Fibroblast of lung (primary cell): ENCODE measurements around the gene ARHGAP42. TPM values are rescaled to one million over a fixed set of nuclear protein-coding genes. Genes with fewer than 3 reads are reported as not detected.
A peak's percentile ranks its signal among the peaks of the same experiment; 100 is the strongest.

Experiments
- DNase-seq, 2 donors: peaks; one replicate each; pipeline versions ENCODE4 v3.0.0 to v3.0.0-alpha.2; 2010; ENCODE audit warnings: low read depth in 2 of 2
- H2AFZ ChIP-seq: 2 replicates; pipeline ENCODE4 v1.5.1; 2012; ENCODE audit warnings: low read length, control low read depth, inconsistent platforms
- H3K27ac ChIP-seq: 2 replicates; pipeline ENCODE4 v1.5.1; 2011; ENCODE audit warnings: low read length, control low read depth; ENCODE audit not compliant: insufficient read depth
- H3K27me3 ChIP-seq: 2 replicates; pipeline ENCODE4 v1.5.1; 2011; ENCODE audit warnings: mild to moderate bottlenecking, low read length; ENCODE audit not compliant: control insufficient read depth, insufficient read depth
- H3K36me3 ChIP-seq: 2 replicates; pipeline ENCODE4 v1.5.1; 2011; ENCODE audit warnings: low read length; ENCODE audit not compliant: control insufficient read depth, insufficient read depth
- H3K4me1 ChIP-seq: 2 replicates; pipeline ENCODE4 v1.5.1; 2011; ENCODE audit warnings: low read length; ENCODE audit not compliant: control insufficient read depth, insufficient read depth; ENCODE audit errors: extremely low read depth
- H3K4me2 ChIP-seq: 2 replicates; pipeline ENCODE4 v1.5.1; 2011; ENCODE audit warnings: low read length, control low read depth; ENCODE audit not compliant: insufficient read depth; ENCODE audit errors: extremely low read depth
- H3K4me3 ChIP-seq, 4 experiments: fragments of 200-600 bp in 1 of 4; sonication (generic) in 1 of 4; replicated peaks in 1 of 4; 2 replicates each; pipeline ENCODE4 v1.5.1; 2011 to 2016; ENCODE audit warnings: low read length in 4 of 4, low read depth in 3 of 4, mild to moderate bottlenecking in 3 of 4, control low read depth in 2 of 4, inconsistent platforms in 1 of 4, mixed read lengths in 1 of 4; ENCODE audit not compliant: insufficient read depth in 1 of 4; ENCODE audit errors: control extremely low read depth in 1 of 4
- H3K79me2 ChIP-seq: 2 replicates; pipeline ENCODE4 v1.5.1; 2012; ENCODE audit warnings: mild to moderate bottlenecking, low read length, inconsistent platforms; ENCODE audit not compliant: control insufficient read depth, insufficient read depth
- H3K9ac ChIP-seq: 2 replicates; pipeline ENCODE4 v1.5.1; 2011; ENCODE audit warnings: mild to moderate bottlenecking, low read length, control low read depth; ENCODE audit not compliant: insufficient read depth
- H3K9me3 ChIP-seq: 2 replicates; pipeline ENCODE4 v1.5.1; 2012; ENCODE audit warnings: low read depth, low read length; ENCODE audit not compliant: control insufficient read depth, insufficient read depth
- H4K20me1 ChIP-seq: 2 replicates; pipeline ENCODE4 v1.5.1; 2011; ENCODE audit warnings: low read length; ENCODE audit not compliant: control insufficient read depth, insufficient read depth; ENCODE audit errors: extremely low read depth
- EZH2 ChIP-seq: IDR thresholded peaks from 2 replicates; pipeline ENCODE4 v1.5.1; 2012; ENCODE audit warnings: low read length, control low read depth, mild to moderate bottlenecking; ENCODE audit errors: missing control alignments
- polyA plus RNA-seq, 2 donors: library from polyadenylated mRNA; depleted of rRNA in 1 of 2; stranded (reverse) in 1 of 2; unstranded in 1 of 2; fragments of >200 nt; gene quantifications; 2 replicates each; pipeline ENCODE4 v1.2.1, GENCODE V29; 2011 to 2012; ENCODE audit warnings: missing spikeins in 1 of 2
- total RNA-seq: library from RNA; depleted of rRNA; stranded (reverse); fragments of >200 nt; gene quantifications from 2 replicates; pipeline ENCODE4 v1.2.1, GENCODE V29; 2014
- TF ChIP-seq, protein P1 (sequence below), 2 donors: IDR thresholded peaks in 1 of 2; conservative IDR thresholded peaks in 1 of 2; 1 replicate in 1 of 2; 2 replicates in 1 of 2; pipeline ENCODE4 v1.5.1; 2011 to 2012; ENCODE audit warnings: low read length in 2 of 2, control low read depth in 1 of 2, inconsistent platforms in 1 of 2, low read depth in 1 of 2, mild to moderate bottlenecking in 1 of 2

ARHGAP42 gene
- total and polyA plus RNA-seq, 2 donors (not counting 1 experiment from before 2014, with no cell fraction given), result 8.0 to 13.4 TPM

DNA sequence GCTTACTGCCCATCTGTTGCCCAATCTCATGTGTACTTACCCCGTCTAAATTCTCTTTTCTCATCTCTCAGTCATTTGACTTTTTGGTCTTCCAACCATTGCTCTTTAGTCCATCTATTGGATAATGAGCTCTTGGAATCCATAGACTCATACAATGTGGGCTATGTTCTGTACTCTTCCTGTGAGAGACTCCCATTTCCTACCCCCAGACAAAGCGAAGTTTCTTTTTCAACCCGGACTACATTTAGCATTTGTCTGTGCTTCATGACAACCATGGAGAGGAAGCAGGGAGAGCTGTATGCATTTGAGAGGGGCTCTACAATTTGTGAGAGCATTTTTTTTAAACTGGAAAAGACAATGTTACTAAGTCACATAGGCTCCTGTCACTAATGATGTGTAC is 4.0 kb upstream of the ARHGAP42 start:
- Histone ChIP-seq H3K27ac (no peak overlapping the region), H3K27me3 (no peaks in the 10 kb centered on the region), H3K9me3 (no peaks in the 10 kb centered on the region), H3K79me2 (no peaks in the 10 kb centered on the region), H3K4me1 (peaks cover 12% of the 10 kb centered on the region), H3K4me3 (no peak overlapping the region), H4K20me1 (no peaks in the 10 kb centered on the region), H3K36me3 (no peaks in the 10 kb centered on the region), H3K4me2 (no peak overlapping the region), H3K9ac (no peak overlapping the region), H2AFZ (no peak overlapping the region)
- TF ChIP-seq, protein P1, sequence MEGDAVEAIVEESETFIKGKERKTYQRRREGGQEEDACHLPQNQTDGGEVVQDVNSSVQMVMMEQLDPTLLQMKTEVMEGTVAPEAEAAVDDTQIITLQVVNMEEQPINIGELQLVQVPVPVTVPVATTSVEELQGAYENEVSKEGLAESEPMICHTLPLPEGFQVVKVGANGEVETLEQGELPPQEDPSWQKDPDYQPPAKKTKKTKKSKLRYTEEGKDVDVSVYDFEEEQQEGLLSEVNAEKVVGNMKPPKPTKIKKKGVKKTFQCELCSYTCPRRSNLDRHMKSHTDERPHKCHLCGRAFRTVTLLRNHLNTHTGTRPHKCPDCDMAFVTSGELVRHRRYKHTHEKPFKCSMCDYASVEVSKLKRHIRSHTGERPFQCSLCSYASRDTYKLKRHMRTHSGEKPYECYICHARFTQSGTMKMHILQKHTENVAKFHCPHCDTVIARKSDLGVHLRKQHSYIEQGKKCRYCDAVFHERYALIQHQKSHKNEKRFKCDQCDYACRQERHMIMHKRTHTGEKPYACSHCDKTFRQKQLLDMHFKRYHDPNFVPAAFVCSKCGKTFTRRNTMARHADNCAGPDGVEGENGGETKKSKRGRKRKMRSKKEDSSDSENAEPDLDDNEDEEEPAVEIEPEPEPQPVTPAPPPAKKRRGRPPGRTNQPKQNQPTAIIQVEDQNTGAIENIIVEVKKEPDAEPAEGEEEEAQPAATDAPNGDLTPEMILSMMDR (conservative IDR thresholded peaks at IDR 0.05 in 1 of 2, IDR thresholded peaks at IDR 0.05 in 1 of 2; ENCODE audit: low read depth in 1 of 2, low read length in 2 of 2), result no peak
- TF ChIP-seq EZH2, result no peak
- no peak for DNase-seq

DNA sequence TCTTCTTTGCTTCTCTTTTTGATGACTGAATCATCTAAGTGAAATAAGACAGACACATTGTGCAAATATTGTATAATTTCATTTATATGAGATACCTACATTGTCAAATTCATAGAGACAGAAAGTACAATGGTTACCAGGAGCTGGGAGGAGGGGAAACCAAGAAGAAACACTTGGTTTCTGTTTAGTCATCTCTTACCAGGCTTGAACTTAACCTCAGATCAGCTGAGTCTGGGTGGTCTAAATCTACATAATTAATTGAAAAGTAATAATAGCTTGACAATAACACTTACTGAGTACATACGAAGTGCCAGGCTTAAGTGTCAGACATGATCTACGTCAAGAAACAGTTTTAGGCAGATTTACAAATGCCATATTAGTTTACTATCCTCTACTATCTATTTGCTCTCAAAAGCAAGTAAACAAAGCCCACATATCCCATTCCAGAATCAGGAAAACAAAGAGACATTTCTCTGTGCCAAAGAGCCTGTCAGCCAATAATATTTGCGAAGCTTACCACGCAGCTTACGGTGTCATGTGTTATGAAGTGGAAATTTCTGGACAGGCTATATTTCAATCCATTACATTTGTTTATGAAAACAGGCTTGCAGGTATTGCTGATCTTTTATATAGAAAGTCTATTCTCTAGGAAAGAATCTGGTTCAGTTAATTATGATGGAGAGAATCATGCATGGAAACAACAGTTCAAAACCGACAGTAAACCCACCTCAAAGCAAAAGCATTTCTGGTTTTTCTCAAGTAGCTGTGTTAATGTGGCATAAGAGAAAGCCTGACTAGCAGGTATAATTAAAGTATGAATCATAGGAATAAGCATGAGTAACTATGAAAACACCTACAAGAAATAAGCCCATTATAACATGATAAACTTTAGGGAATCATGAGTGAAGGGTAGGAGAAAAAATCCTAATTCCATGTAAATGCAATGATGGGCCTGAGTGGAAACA is 2.7 kb upstream of the ARHGAP42 start:
- H3K79me2 ChIP-seq, result peaks cover 1% of the 10 kb centered on the region
- DNase-seq, result peak in 1 of 2 donors; percentile 63
- H3K27me3 ChIP-seq, result no peaks in the 10 kb centered on the region
- no peak overlapping the region for H3K4me3 ChIP-seq
- no peak overlapping the region for H3K27ac ChIP-seq
- TF ChIP-seq EZH2, result no peak
- TF ChIP-seq, protein P1 (conservative IDR thresholded peaks at IDR 0.05 in 1 of 2, IDR thresholded peaks at IDR 0.05 in 1 of 2; ENCODE audit: low read depth in 1 of 2, low read length in 2 of 2), result no peak
- peak overlapping the region; percentile 27 for H3K4me2 ChIP-seq
- H4K20me1 ChIP-seq, result no peaks in the 10 kb centered on the region
- no peaks in the 10 kb centered on the region for H3K9me3 ChIP-seq
- no peak overlapping the region for H3K9ac ChIP-seq
- no peak overlapping the region for H2AFZ ChIP-seq
- no peaks in the 10 kb centered on the region for H3K36me3 ChIP-seq
- H3K4me1 ChIP-seq, result peaks cover 13% of the 10 kb centered on the region

GRCh38 chr11:100686476-100687053 is 523 bp upstream of the ARHGAP42 start:
- H2AFZ ChIP-seq, result peak overlapping the region; percentile 55
- peak overlapping the region; percentile 86 for H3K9ac ChIP-seq
- H3K27ac ChIP-seq, result no peak overlapping the region

More at GRCh38 chr11:100686476-100687053, 523 bp upstream of the ARHGAP42 start:
- Histone ChIP-seq H3K4me3 (peak overlapping the region; percentile 36 to 89 (median 68)), H3K9me3 (no peaks in the 10 kb centered on the region), H3K4me2 (peak overlapping the region; percentile 84), H3K4me1 (peaks cover 15% of the 10 kb centered on the region), H3K36me3 (no peaks in the 10 kb centered on the region), H3K79me2 (peaks cover 5% of the 10 kb centered on the region), H4K20me1 (no peaks in the 10 kb centered on the region), H3K27me3 (no peaks in the 10 kb centered on the region)
- no peak for DNase-seq
- TF ChIP-seq, protein P1 (conservative IDR thresholded peaks at IDR 0.05 in 1 of 2, IDR thresholded peaks at IDR 0.05 in 1 of 2; ENCODE audit: low read depth in 1 of 2, low read length in 2 of 2), result no peak
- TF ChIP-seq EZH2, result no peak
